RWPE2 (cell line): ENCODE results near the gene CPEB4.

Source experiments
- ATAC-seq: fragments of 200-7000 bp; cut with Tn5 transposase; 3 replicates; pipeline ENCODE4 v1.9.1; 2021; ENCODE audit warnings: low read depth
- DNase-seq: peaks from one replicate; pipeline ENCODE4 v3.0.0-alpha.2; 2020; ENCODE audit warnings: low spot score
- H3K27ac ChIP-seq: fragments of 450-650 bp; 2 replicates; pipeline ENCODE4 v1.5.1; 2017; ENCODE audit warnings: mild to moderate bottlenecking; ENCODE audit not compliant: poor library complexity, severe bottlenecking
- H3K27me3 ChIP-seq: fragments of 250-450 bp; sonication (Bioruptor Pico); 2 replicates; pipeline ENCODE4 v1.5.1; 2021; ENCODE audit warnings: mild to moderate bottlenecking, moderate library complexity; ENCODE audit not compliant: insufficient read depth, poor library complexity, severe bottlenecking
- H3K36me3 ChIP-seq: fragments of 250-450 bp; sonication (Bioruptor Pico); 2 replicates; pipeline ENCODE4 v1.5.1; 2020; ENCODE audit warnings: low read depth, mild to moderate bottlenecking, moderate library complexity
- H3K4me1 ChIP-seq: fragments of 250-450 bp; sonication (Bioruptor Pico); 2 replicates; pipeline ENCODE4 v1.5.1; 2021; ENCODE audit warnings: mild to moderate bottlenecking, moderate library complexity; ENCODE audit not compliant: insufficient read depth, poor library complexity, severe bottlenecking
- H3K4me3 ChIP-seq: fragments of 250-450 bp; sonication (Bioruptor Pico); 2 replicates; pipeline ENCODE4 v1.5.1; 2021; ENCODE audit warnings: mild to moderate bottlenecking, moderate library complexity; ENCODE audit not compliant: severe bottlenecking
- H3K9me3 ChIP-seq: fragments of 250-450 bp; sonication (Bioruptor Pico); 2 replicates; pipeline ENCODE4 v1.5.1; 2021; ENCODE audit warnings: mild to moderate bottlenecking, moderate library complexity; ENCODE audit not compliant: severe bottlenecking
- CTCF ChIP-seq: fragments of 450-650 bp; IDR thresholded peaks from one replicate; pipeline ENCODE4 v1.5.1; 2017; ENCODE audit warnings: mild to moderate bottlenecking, moderate library complexity; ENCODE audit not compliant: poor library complexity, severe bottlenecking

The CPEB4 gene

GRCh38 chr5:173858670-173859407 is 29.3 kb upstream of the CPEB4 start:
- TF ChIP-seq CTCF = no peak
- ATAC-seq = no peak
- Histone ChIP-seq H3K9me3 (no peaks in the 10 kb centered on the region), H3K36me3 (no peaks in the 10 kb centered on the region), H3K4me3 (no peak overlapping the region), H3K4me1 (no peaks in the 10 kb centered on the region), H3K27me3 (no peaks in the 10 kb centered on the region), H3K27ac (no peak overlapping the region)
- DNase-seq = no peak

- DNase-seq = no peak
- no peak for TF ChIP-seq CTCF
- H3K27me3 ChIP-seq = no peaks in the 10 kb centered on the region
- no peaks in the 10 kb centered on the region for H3K9me3 ChIP-seq
- no peak; the same call in 2 of the 3 replicates for ATAC-seq
- H3K4me3 ChIP-seq = no peak overlapping the region
- no peaks in the 10 kb centered on the region for H3K36me3 ChIP-seq
- no peaks in the 10 kb centered on the region for H3K4me1 ChIP-seq
- no peak overlapping the region for H3K27ac ChIP-seq
Measured at GRCh38 chr5:173859408-173860159, 28.6 kb upstream of the CPEB4 start.

- ATAC-seq = no peak
- no peaks in the 10 kb centered on the region for H3K9me3 ChIP-seq
- TF ChIP-seq CTCF = no peak
- no peak for DNase-seq
- no peaks in the 10 kb centered on the region for H3K27me3 ChIP-seq
- no peaks in the 10 kb centered on the region for H3K36me3 ChIP-seq
- H3K4me1 ChIP-seq = no peaks in the 10 kb centered on the region
- no peak overlapping the region for H3K4me3 ChIP-seq
- no peak overlapping the region for H3K27ac ChIP-seq
Measured at GRCh38 chr5:173862047-173862477, 26.1 kb upstream of the CPEB4 start.

GRCh38 chr5:173863359-173863758 is 24.8 kb upstream of the CPEB4 start:
- Histone ChIP-seq H3K36me3 (no peaks in the 10 kb centered on the region), H3K9me3 (no peaks in the 10 kb centered on the region), H3K4me3 (no peak overlapping the region), H3K4me1 (peaks cover 7% of the 10 kb centered on the region), H3K27me3 (no peaks in the 10 kb centered on the region), H3K27ac (no peak overlapping the region)
- no peak for TF ChIP-seq CTCF
- no peak for DNase-seq
- no peak for ATAC-seq
